ENCODE results near the gene IFNG. TPM values are rescaled to one million over a fixed set of nuclear protein-coding genes. Genes with fewer than 3 reads are reported as not detected.

Gene IFNG
- total and polyA plus RNA-seq, 2 donors from 2014 or later: not detected

DNA sequence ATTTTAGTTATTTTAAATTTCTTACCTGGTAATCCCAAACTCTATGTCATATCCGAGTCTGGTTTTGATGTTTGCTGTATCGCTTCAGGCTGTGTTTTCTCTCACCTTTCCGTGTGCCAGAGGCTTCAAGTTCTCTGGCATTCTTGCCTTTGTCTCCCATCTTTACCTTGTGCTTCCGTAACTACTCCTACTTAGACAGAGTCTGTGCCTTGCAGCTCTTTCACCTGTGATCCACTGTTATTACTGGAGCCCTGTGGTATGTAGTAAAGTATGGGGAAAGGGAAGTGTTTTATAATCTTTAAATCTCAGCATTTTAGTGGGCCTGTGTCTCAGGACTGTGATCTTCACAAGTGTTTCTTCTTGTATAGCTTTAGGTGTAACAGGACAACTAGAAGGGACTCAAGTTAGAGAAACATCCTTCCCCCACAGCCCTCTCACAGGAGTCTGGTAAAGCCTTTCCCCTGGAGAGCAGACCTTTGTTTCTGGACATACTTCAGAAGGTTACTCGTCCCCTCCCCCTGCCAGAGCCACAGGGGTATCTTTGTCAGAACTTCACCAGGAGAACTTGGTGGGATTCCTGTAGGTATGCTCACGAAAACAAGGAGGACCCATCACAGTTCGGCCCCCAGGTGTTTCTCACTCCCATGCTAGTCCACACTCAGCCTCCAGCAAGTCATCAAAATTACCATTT, 11.1 kb downstream of the IFNG start:
- FAIRE-seq (no peak), DNase-seq (no peak)
- no peak overlapping the region for H3K4me3 ChIP-seq (ENCODE audit: low read length in 3 of 3)
- H3K9me3 ChIP-seq (ENCODE audit: control insufficient read depth in 2 of 3, insufficient read depth in 1 of 3, low read length in 3 of 3): no peaks in the 10 kb centered on the region
- H3K4me1 ChIP-seq (ENCODE audit: control insufficient read depth in 2 of 3, insufficient read depth in 2 of 3, low read depth in 1 of 3, low read length in 3 of 3): no peaks in the 10 kb centered on the region
- no peak overlapping the region for H3K27ac ChIP-seq (ENCODE audit: low read depth in 2 of 2, low read length in 2 of 2)
- H3K9ac ChIP-seq (ENCODE audit: low read length in 3 of 3): no peak overlapping the region
- intact Hi-C loops (cut with DNase I): no loop called here
- no peaks in the 10 kb centered on the region for H3K27me3 ChIP-seq (ENCODE audit: control insufficient read depth, insufficient read depth, low read length)
- TF ChIP-seq, protein P1, sequence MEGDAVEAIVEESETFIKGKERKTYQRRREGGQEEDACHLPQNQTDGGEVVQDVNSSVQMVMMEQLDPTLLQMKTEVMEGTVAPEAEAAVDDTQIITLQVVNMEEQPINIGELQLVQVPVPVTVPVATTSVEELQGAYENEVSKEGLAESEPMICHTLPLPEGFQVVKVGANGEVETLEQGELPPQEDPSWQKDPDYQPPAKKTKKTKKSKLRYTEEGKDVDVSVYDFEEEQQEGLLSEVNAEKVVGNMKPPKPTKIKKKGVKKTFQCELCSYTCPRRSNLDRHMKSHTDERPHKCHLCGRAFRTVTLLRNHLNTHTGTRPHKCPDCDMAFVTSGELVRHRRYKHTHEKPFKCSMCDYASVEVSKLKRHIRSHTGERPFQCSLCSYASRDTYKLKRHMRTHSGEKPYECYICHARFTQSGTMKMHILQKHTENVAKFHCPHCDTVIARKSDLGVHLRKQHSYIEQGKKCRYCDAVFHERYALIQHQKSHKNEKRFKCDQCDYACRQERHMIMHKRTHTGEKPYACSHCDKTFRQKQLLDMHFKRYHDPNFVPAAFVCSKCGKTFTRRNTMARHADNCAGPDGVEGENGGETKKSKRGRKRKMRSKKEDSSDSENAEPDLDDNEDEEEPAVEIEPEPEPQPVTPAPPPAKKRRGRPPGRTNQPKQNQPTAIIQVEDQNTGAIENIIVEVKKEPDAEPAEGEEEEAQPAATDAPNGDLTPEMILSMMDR (IDR thresholded peaks at IDR 0.05; ENCODE audit: borderline replicate concordance, extremely low read depth, insufficient read depth): no peak
- no peaks in the 10 kb centered on the region for H3K36me3 ChIP-seq (ENCODE audit: control insufficient read depth in 2 of 3, insufficient read depth in 3 of 3, low read length in 3 of 3)

DNA sequence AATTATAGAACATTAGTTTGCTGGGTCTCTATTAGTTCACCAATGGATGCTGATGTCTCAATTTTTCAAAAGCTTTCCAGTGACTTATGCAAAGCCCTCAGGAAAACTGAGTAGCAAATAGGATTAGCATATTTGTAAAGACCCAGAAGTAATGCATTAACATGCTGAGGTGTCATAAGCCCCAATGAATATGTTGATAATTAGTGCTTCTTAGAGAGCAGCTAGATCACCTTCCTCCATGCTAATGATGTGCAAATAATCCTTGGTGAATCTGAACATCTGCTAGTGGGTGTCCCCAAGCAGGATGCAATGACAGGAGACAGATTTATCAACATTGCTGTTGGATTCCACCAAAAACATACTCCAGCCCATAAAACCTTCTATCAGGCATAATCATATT, 19.0 kb downstream of the IFNG start:
- intact Hi-C loops (cut with DNase I): no loop called here
- H3K27ac ChIP-seq (ENCODE audit: low read depth in 2 of 2, low read length in 2 of 2): no peak overlapping the region
- DNase-seq (no peak), FAIRE-seq (no peak)
- no peak overlapping the region for H3K4me3 ChIP-seq (ENCODE audit: low read length in 3 of 3)
- no peak overlapping the region for H3K9ac ChIP-seq (ENCODE audit: low read length in 3 of 3)
- no peaks in the 10 kb centered on the region for H3K27me3 ChIP-seq (ENCODE audit: control insufficient read depth, insufficient read depth, low read length)
- no peaks in the 10 kb centered on the region for H3K4me1 ChIP-seq (ENCODE audit: control insufficient read depth in 2 of 3, insufficient read depth in 2 of 3, low read depth in 1 of 3, low read length in 3 of 3)
- TF ChIP-seq, protein P1 (IDR thresholded peaks at IDR 0.05; ENCODE audit: borderline replicate concordance, extremely low read depth, insufficient read depth): no peak
- H3K9me3 ChIP-seq (ENCODE audit: control insufficient read depth in 2 of 3, insufficient read depth in 1 of 3, low read length in 3 of 3): no peaks in the 10 kb centered on the region
- H3K36me3 ChIP-seq (ENCODE audit: control insufficient read depth in 2 of 3, insufficient read depth in 3 of 3, low read length in 3 of 3): no peaks in the 10 kb centered on the region

DNA sequence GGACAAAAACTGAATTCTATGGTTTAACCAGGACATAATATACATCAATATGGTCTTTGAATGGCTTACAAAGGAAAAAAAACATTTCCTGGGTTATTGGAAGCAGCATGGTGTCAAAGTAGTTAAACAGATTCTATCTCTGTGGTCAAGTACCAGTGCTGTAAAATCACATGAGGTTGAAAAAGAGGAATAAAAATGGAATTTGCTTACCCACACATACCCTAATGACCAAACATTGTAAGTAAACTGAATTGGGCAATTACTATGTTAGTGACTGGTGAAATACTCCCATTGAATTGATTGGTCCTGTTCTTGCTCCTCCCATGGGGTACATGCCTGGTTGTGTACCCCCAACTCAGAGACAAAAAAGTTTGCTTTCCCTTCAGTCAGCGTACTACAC, 19.6 kb downstream of the IFNG start:
- Histone ChIP-seq H3K36me3 (ENCODE audit: control insufficient read depth in 2 of 3, insufficient read depth in 3 of 3, low read length in 3 of 3) (no peaks in the 10 kb centered on the region), H3K4me3 (ENCODE audit: low read length in 3 of 3) (no peak overlapping the region), H3K9me3 (ENCODE audit: control insufficient read depth in 2 of 3, insufficient read depth in 1 of 3, low read length in 3 of 3) (no peaks in the 10 kb centered on the region), H3K27me3 (ENCODE audit: control insufficient read depth, insufficient read depth, low read length) (no peaks in the 10 kb centered on the region), H3K27ac (ENCODE audit: low read depth in 2 of 2, low read length in 2 of 2) (no peak overlapping the region), H3K4me1 (ENCODE audit: control insufficient read depth in 2 of 3, insufficient read depth in 2 of 3, low read depth in 1 of 3, low read length in 3 of 3) (no peaks in the 10 kb centered on the region), H3K9ac (ENCODE audit: low read length in 3 of 3) (no peak overlapping the region)
- intact Hi-C loops (cut with DNase I): no loop called here
- DNase-seq (no peak), FAIRE-seq (no peak)
- TF ChIP-seq, protein P1 (IDR thresholded peaks at IDR 0.05; ENCODE audit: borderline replicate concordance, extremely low read depth, insufficient read depth): no peak

- H3K27me3 ChIP-seq (ENCODE audit: control insufficient read depth, insufficient read depth, low read length): no peaks in the 10 kb centered on the region
- no peak overlapping the region for H3K4me3 ChIP-seq (ENCODE audit: low read length in 3 of 3)
- TF ChIP-seq, protein P1 (IDR thresholded peaks at IDR 0.05; ENCODE audit: borderline replicate concordance, extremely low read depth, insufficient read depth): no peak
- FAIRE-seq (no peak), DNase-seq (no peak)
- no peak overlapping the region for H3K27ac ChIP-seq (ENCODE audit: low read depth in 2 of 2, low read length in 2 of 2)
- H3K36me3 ChIP-seq (ENCODE audit: control insufficient read depth in 2 of 3, insufficient read depth in 3 of 3, low read length in 3 of 3): no peaks in the 10 kb centered on the region
- no peaks in the 10 kb centered on the region for H3K4me1 ChIP-seq (ENCODE audit: control insufficient read depth in 2 of 3, insufficient read depth in 2 of 3, low read depth in 1 of 3, low read length in 3 of 3)
- intact Hi-C loops (cut with DNase I): no loop called here
- H3K9me3 ChIP-seq (ENCODE audit: control insufficient read depth in 2 of 3, insufficient read depth in 1 of 3, low read length in 3 of 3): no peaks in the 10 kb centered on the region
- H3K9ac ChIP-seq (ENCODE audit: low read length in 3 of 3): no peak overlapping the region
Observed at GRCh38 chr12:68139001-68139400, 20.5 kb downstream of the IFNG start.
